Breast epithelium (tissue), 4 donors: ENCODE data around the gene ENC1. TPM values are rescaled to one million over a fixed set of nuclear protein-coding genes. Genes with fewer than 3 reads are reported as not detected.
A peak's percentile ranks its signal among the peaks of the same experiment; 100 is the strongest.

ENCODE experiments used
- DNase-seq, 2 donors: peaks; one replicate each; pipeline ENCODE4 v3.0.0-alpha.2; 2019; ENCODE audit warnings: low spot score in 2 of 2
- H3K27ac ChIP-seq, 2 donors: fragments of 200-600 bp; sonication (generic) in 1 of 2; one replicate each; pipeline ENCODE4 v1.5.1; 2016 to 2019; ENCODE audit warnings: mild to moderate bottlenecking in 1 of 2
- H3K27me3 ChIP-seq, 2 donors: fragments of 200-600 bp; sonication (generic) in 1 of 2; one replicate each; pipeline versions ENCODE4 v1.5.1 to v1.6.0; 2017 to 2019; ENCODE audit warnings: control low read depth in 1 of 2, mild to moderate bottlenecking in 1 of 2
- H3K36me3 ChIP-seq: fragments of 200-600 bp; one replicate; pipeline ENCODE4 v1.5.1; 2019
- H3K4me1 ChIP-seq, 2 donors: fragments of 200-600 bp; sonication (generic); one replicate each; pipeline ENCODE4 v1.5.1; 2016 to 2019; ENCODE audit warnings: control low read depth in 1 of 2
- H3K4me3 ChIP-seq, 3 donors: fragments of 200-600 bp; sonication (generic); 1 replicate in 2 of 3; 2 replicates in 1 of 3; pipeline ENCODE4 v1.5.1; 2016 to 2019; ENCODE audit warnings: mild to moderate bottlenecking in 3 of 3, moderate library complexity in 2 of 3
- H3K9me3 ChIP-seq, 2 donors: fragments of 200-600 bp; sonication (generic) in 1 of 2; one replicate each; pipeline ENCODE4 v1.5.1; 2016 to 2019; ENCODE audit warnings: control low read depth in 1 of 2
- POLR2A ChIP-seq: fragments of 450-650 bp; IDR thresholded peaks from one replicate; pipeline ENCODE4 v1.6.1; 2016; ENCODE audit warnings: antibody characterized with exemption, mild to moderate bottlenecking, moderate library complexity
- POLR2AphosphoS5 ChIP-seq, 3 donors: sonication (generic); formaldehyde crosslinking; IDR thresholded peaks; one replicate each; pipeline ENCODE4 v1.6.1; 2017; ENCODE audit warnings: antibody characterized with exemption in 3 of 3
- intact Hi-C: fragments of 100-400 bp; cut with DNase I; formaldehyde crosslinking; loops from one replicate; pipeline ENCODE4 v1.15.1; 2023; ENCODE audit warnings: low total_unique reads
- total RNA-seq, 3 donors: library from RNA; depleted of rRNA; stranded (reverse); fragments of >200 nt; gene quantifications; one replicate each; pipeline ENCODE4 v1.1.0, GENCODE V29; 2016
- TF ChIP-seq, protein P1 (sequence below), 3 donors: fragments of 450-650 bp; IDR thresholded peaks; one replicate each; pipeline ENCODE4 v1.5.1; 2016 to 2017; ENCODE audit warnings: antibody characterized with exemption in 3 of 3, mild to moderate bottlenecking in 3 of 3, moderate library complexity in 3 of 3

ENC1 gene
- total RNA-seq, 3 donors from 2014 or later = 8.3 to 16.7 (median 13.8) TPM

DNA sequence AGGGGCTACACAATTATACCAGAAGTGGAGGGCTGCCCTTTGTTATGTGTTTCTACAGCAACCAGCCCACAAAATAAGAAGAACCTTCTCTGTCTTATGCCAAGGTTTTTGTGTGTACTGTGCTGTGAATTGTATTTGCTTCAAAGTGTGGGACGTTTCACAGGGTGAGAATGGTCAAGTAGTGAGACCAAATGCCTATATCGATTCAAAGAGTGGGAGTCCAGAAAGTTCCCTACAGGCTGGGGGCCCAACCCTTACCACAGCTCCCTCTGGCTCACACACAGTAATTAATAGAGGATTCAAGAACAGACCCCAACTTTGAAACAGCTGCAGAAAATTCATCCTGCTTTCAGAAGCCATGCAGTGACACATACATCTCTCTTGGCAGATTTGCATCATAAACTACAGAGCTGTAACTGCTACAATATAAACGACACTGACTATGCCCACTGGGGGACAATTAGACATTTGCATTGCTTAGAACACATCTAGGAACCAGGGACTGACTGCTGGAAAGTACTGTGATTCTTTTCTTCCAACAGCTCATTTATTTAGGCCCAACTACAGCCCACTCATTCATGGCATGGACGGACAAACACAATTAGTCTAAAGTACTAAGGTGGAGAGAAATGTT lies 12.8 kb downstream of the ENC1 start:
- TF ChIP-seq POLR2AphosphoS5 (IDR thresholded peaks at IDR 0.05) (no peak), POLR2A (no peak)
- TF ChIP-seq, protein P1, sequence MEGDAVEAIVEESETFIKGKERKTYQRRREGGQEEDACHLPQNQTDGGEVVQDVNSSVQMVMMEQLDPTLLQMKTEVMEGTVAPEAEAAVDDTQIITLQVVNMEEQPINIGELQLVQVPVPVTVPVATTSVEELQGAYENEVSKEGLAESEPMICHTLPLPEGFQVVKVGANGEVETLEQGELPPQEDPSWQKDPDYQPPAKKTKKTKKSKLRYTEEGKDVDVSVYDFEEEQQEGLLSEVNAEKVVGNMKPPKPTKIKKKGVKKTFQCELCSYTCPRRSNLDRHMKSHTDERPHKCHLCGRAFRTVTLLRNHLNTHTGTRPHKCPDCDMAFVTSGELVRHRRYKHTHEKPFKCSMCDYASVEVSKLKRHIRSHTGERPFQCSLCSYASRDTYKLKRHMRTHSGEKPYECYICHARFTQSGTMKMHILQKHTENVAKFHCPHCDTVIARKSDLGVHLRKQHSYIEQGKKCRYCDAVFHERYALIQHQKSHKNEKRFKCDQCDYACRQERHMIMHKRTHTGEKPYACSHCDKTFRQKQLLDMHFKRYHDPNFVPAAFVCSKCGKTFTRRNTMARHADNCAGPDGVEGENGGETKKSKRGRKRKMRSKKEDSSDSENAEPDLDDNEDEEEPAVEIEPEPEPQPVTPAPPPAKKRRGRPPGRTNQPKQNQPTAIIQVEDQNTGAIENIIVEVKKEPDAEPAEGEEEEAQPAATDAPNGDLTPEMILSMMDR (IDR thresholded peaks at IDR 0.05) = no peak
- Histone ChIP-seq H3K36me3 (no peaks in the 10 kb centered on the region), H3K4me1 (no peaks in the 10 kb centered on the region), H3K27me3 (no peaks in the 10 kb centered on the region), H3K4me3 (no peak overlapping the region), H3K27ac (no peak overlapping the region), H3K9me3 (no peaks in the 10 kb centered on the region)
- intact Hi-C loops = no loop called here
- DNase-seq = no peak

DNA sequence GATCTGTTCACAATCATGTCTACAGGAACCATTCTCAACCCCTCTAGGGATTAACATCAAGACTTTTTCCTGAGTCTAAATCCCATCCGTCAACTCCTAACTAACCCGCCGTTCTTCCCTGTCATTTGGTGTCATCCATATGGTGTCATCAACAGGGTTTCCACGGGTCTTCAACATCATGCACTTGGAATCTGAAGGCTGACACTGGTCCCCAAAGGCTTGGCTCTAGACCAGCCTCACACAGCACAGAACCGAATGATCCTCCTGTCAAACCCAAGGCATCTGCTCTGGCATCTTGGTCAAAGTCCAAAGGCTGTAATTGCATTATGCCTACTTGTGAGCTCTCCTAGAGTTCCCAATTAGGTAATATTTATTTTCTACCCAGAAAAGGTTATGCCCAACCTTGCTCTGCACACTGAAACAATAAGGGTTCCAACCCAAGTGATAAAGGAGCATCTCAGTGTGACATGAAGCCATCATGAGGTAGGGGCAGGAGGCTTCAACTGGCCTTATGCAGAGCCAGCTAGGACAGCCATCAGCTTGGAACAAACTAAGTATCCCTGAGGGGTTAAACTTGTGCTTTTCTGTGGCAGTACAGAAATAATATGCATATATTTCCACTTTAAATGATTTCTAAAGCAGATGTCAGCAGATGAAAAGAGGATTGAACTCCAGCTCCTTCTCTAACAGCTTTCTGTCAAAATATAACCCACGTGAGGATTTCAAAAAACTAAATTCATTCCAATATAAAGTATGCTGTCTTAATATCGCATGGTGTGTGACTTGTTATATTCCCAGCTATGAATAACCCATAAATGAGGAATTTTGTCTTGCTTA lies 13.9 kb downstream of the ENC1 start:
- Histone ChIP-seq H3K27me3 (no peaks in the 10 kb centered on the region), H3K27ac (no peak overlapping the region), H3K4me1 (no peaks in the 10 kb centered on the region), H3K4me3 (no peak overlapping the region), H3K9me3 (no peaks in the 10 kb centered on the region), H3K36me3 (no peaks in the 10 kb centered on the region)
- intact Hi-C loops = no loop called here
- DNase-seq = no peak
- TF ChIP-seq POLR2A (no peak), POLR2AphosphoS5 (IDR thresholded peaks at IDR 0.05) (no peak)
- TF ChIP-seq, protein P1 (IDR thresholded peaks at IDR 0.05) = no peak

DNA sequence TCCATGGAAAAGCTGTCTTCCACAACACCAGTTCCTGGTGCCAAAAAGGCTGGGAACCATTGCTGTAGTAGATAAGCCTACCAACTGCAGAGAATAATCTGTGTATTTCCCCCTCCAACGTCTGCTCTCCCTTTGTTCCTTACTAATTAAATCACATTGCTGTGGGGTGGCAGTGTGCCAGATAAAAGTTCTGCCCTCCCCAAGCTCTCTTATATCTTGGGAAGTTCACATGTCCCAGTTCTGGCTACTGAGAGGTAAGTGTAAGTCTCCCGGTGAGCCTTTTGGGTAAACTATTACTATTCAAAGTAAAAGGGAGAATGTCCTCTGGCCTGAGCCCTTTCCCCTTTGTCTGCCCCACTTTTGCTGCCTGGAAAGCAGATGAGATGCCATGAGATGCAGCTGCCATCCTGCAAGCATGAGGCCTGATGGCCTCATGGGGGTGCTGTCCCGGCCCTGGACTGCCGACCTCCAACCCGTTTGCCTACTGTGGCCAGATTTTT lies 14.7 kb downstream of the ENC1 start:
- H3K27me3 ChIP-seq = no peaks in the 10 kb centered on the region
- H3K36me3 ChIP-seq = no peaks in the 10 kb centered on the region
- peak overlapping the region in 1 of 2 donors; percentile 25 for H3K27ac ChIP-seq
- intact Hi-C loops = no loop called here
- no peaks in the 10 kb centered on the region for H3K4me1 ChIP-seq
- TF ChIP-seq, protein P1 (IDR thresholded peaks at IDR 0.05) = no peak
- TF ChIP-seq POLR2AphosphoS5 (IDR thresholded peaks at IDR 0.05) (no peak), POLR2A (no peak)
- H3K4me3 ChIP-seq = no peak overlapping the region
- H3K9me3 ChIP-seq = no peaks in the 10 kb centered on the region
- DNase-seq = no peak

DNA sequence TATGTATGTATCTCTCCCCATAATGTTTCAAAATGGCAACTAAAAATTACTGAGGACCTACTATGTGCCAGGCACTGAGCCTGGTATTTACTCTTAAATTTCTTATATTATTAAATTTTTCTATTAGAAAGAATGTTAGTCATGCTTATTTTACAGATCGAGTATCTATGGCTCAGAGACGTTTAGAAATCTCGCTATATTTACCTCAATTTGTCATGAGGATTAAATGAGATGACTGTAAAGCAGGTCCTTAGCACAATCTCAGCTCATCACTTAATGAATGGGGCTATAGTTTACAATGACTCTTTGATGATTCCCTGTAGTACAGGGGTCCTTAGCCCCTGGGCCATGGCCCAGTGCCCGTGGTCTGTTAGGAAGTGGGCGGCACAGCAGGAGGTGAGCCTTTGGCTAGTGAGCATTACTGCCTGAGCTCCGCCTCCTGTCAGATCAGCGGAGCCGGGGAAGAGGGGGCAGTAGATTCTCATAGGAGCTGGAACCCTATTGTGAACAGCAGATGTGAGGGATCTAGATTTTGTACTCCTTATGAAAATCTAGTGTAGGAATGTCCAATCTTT lies 15.5 kb downstream of the ENC1 start:
- intact Hi-C loops = no loop called here
- TF ChIP-seq POLR2A = no peak
- TF ChIP-seq POLR2AphosphoS5 (IDR thresholded peaks at IDR 0.05) = no peak
- TF ChIP-seq, protein P1 (IDR thresholded peaks at IDR 0.05) = no peak
- H3K4me1 ChIP-seq = no peaks in the 10 kb centered on the region
- no peaks in the 10 kb centered on the region for H3K36me3 ChIP-seq
- H3K4me3 ChIP-seq = no peak overlapping the region
- DNase-seq = no peak
- H3K9me3 ChIP-seq = no peaks in the 10 kb centered on the region
- no peaks in the 10 kb centered on the region for H3K27me3 ChIP-seq
- no peak overlapping the region for H3K27ac ChIP-seq

DNA sequence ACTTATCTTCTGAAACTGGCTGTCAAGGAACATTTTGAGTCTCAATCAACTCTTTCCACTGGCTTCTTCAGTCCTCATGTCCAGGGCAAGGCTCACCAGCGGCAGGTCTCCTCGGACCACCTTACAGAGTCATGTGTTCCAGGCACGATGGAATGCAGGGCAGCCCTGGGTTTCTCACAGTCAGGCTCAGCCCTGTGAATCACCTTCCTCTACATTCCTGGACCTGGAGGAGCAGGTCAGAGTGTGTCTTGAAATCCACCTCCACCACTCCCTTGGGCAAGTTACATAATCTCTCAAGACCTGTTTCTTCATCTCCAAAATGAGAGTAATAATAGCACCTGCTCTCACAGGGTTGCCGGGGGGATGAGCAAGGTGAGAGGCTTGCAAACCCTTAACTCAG lies 16.0 kb downstream of the ENC1 start:
- Histone ChIP-seq H3K9me3 (no peaks in the 10 kb centered on the region), H3K4me3 (no peak overlapping the region), H3K36me3 (no peaks in the 10 kb centered on the region), H3K27me3 (no peaks in the 10 kb centered on the region), H3K4me1 (no peaks in the 10 kb centered on the region), H3K27ac (no peak overlapping the region)
- intact Hi-C loops = no loop called here
- DNase-seq = no peak
- no peak for TF ChIP-seq POLR2A
- TF ChIP-seq, protein P1 (IDR thresholded peaks at IDR 0.05) = no peak
